Heart left ventricle (tissue), 16 donors: ENCODE results near the gene SPTBN1. TPM values are rescaled to one million over a fixed set of nuclear protein-coding genes. Genes with fewer than 3 reads are reported as not detected.

Experiments used
- ATAC-seq, 4 donors: fragments of 200-7000 bp; cut with Tn5 transposase; one replicate each; pipeline ENCODE4 v1.9.1; 2020 to 2022; ENCODE audit warnings: moderate library complexity in 4 of 4, mild to moderate bottlenecking in 3 of 4, moderate number of reproducible peaks in 1 of 4
- DNase-seq, 5 donors: peaks; one replicate each; pipeline ENCODE4 v3.0.0-alpha.2; 2020
- H3K27ac ChIP-seq, 12 donors: fragments of 200-600 bp; sonication (generic) in 4 of 12; one replicate each; pipeline versions ENCODE4 v1.5.0 to v1.8.0; 2016 to 2022; ENCODE audit warnings: mild to moderate bottlenecking in 2 of 12
- H3K27me3 ChIP-seq, 9 donors: fragments of 200-600 bp; sonication (generic) in 2 of 9; one replicate each; pipeline versions ENCODE4 v1.5.1 to v1.8.0; 2016 to 2022; ENCODE audit warnings: mild to moderate bottlenecking in 3 of 9
- H3K36me3 ChIP-seq, 9 donors: fragments of 200-600 bp; sonication (generic) in 2 of 9; one replicate each; pipeline versions ENCODE4 v1.5.0 to v1.8.0; 2018 to 2022; ENCODE audit warnings: mild to moderate bottlenecking in 2 of 9
- H3K4me1 ChIP-seq, 12 donors: fragments of 200-600 bp; sonication (generic) in 4 of 12; one replicate each; pipeline versions ENCODE4 v1.5.0 to v1.8.0; 2016 to 2022; ENCODE audit warnings: mild to moderate bottlenecking in 3 of 12
- H3K4me3 ChIP-seq, 12 donors: fragments of 200-600 bp; sonication (generic) in 4 of 12; one replicate each; pipeline versions ENCODE4 v1.5.0 to v1.8.0; 2017 to 2022; ENCODE audit warnings: mild to moderate bottlenecking in 9 of 12, moderate library complexity in 4 of 12
- H3K9me3 ChIP-seq, 12 donors: fragments of 200-600 bp; sonication (generic) in 4 of 12; one replicate each; pipeline versions ENCODE4 v1.5.0 to v1.8.0; 2016 to 2022; ENCODE audit warnings: mild to moderate bottlenecking in 1 of 12
- CTCF ChIP-seq, 12 donors: fragments of 200-600 bp; sonication (generic) in 4 of 12; IDR thresholded peaks; one replicate each; pipeline versions ENCODE4 v1.5.0 to v1.8.0; 2018 to 2022; ENCODE audit warnings: antibody characterized with exemption in 12 of 12, mild to moderate bottlenecking in 5 of 12
- POLR2A ChIP-seq, 2 donors: fragments of 450-650 bp; IDR thresholded peaks; one replicate each; pipeline ENCODE4 v1.6.1; 2017; ENCODE audit warnings: antibody characterized with exemption in 2 of 2, mild to moderate bottlenecking in 2 of 2, moderate library complexity in 2 of 2
- WGBS, 4 donors: extraction: QIAGEN DNeasy Blood & Tissue Kit in 2 of 4; methylation state at CpG; one replicate each; pipeline versions ENCODE4 v1.1.5 to v1.1.7; 2013 to 2018; 5-methylcytosine and 5-hydroxymethylcytosine counted together
- intact Hi-C, 10 donors: fragments of 100-400 bp; cut with DNase I; formaldehyde crosslinking; loops; one replicate each; pipeline versions ENCODE4 v1.11.1 to v1.14.2; 2022
- polyA plus RNA-seq, 2 donors: library from polyadenylated mRNA; stranded (reverse); fragments of 200-250 nt; gene quantifications; one replicate each; pipeline ENCODE4 v1.2.3, GENCODE V29; 2013
- total RNA-seq, 9 donors: library from RNA; depleted of rRNA in 2 of 9; stranded (reverse); fragments of >200 nt in 2 of 9; fragmentation: NEBNext Ultra II Directional in 3 of 9; extraction: Animal tissue kit (Norgen Biotek cat#: 25700) in 3 of 9; gene quantifications; one replicate each; pipeline versions ENCODE4 v1.1.0 to v1.2.4, GENCODE V29; 2016 to 2023
- donor health status: ischemic (EF 13 %, LVEDD 7.1; RV severe dilation, severe dysfunction).
- donor health status: healthy with polysubstance abuse.
- donor health status: DM: no; HTN: yes; CAD: no.
- donor health status: DM: no; HTN: no; CAD: no.
- donor health status: ischemic (EF 25% LVEDD 6.9; RV normal size, moderate dysfunction).
- donor health status: ischemic (EF 25% LVEDD 5.7; RV mildly dilated, moderate dysfunction).
- donor health status: healthy.
- donor health status: DM: yes; HTN: yes; CAD: no.
- donor health status: ischemic (EF 35%, LVEDD 5.7; RV mildly dilated, moderate dysfunction).
- donor health status: nonischemic (EF 11% LVEDD 7.7; RV severe dilation, severe dysfunction).
- donor health status: DM: yes; HTN: yes; CAD: no.
- donor health status: PGD.
- donor health status: ischemic (EF 29% LVEDD 5.4; RV normal size, mild dysfunction).
- donor health status: nonischemic (EF 23%, LVEDD 6.1; RV moderate dilation, normal function).

SPTBN1 gene
- total and polyA plus RNA-seq, 11 donors, result 124 to 659 (median 422) TPM

GRCh38 chr2:54634021-54634420, 177.9 kb downstream of the SPTBN1 start:
- H3K27me3 ChIP-seq, result no peaks in the 10 kb centered on the region
- peaks cover 30 to 100% (median 95%) of the 10 kb centered on the region in 12 donors for H3K4me1 ChIP-seq
- H3K27ac ChIP-seq, result peak overlapping the region; percentile 54 to 94 (median 86)
- DNase-seq (no peak), ATAC-seq (no peak)
- TF ChIP-seq POLR2A (IDR thresholded peaks at IDR 0.05) (no peak), CTCF (IDR thresholded peaks at IDR 0.05) (no peak)
- H3K4me3 ChIP-seq, result peak overlapping the region in 1 of 12 donors; percentile 5
- peaks cover 0 to 96% (median 79%) of the 10 kb centered on the region in 9 donors for H3K36me3 ChIP-seq
- WGBS, 4 donors, result 17 to 32% (median 20%) methylated on average over 3 of the region's 3 CpGs
- H3K9me3 ChIP-seq, result no peaks in the 10 kb centered on the region
- intact Hi-C loops, result loop anchor here in 5 of 10 donors (5.0 to 10.0 kb wide), 5 partner anchors 49 to 289 kb away; partner anchors contain the start of gene SPTBN1 (in 1 of the 5)

GRCh38 chr2:54634564-54635511, 178.7 kb downstream of the SPTBN1 start:
- Histone ChIP-seq H3K4me1 (peaks cover 31 to 100% (median 97%) of the 10 kb centered on the region in 12 donors), H3K9me3 (no peaks in the 10 kb centered on the region), H3K27me3 (no peaks in the 10 kb centered on the region), H3K36me3 (peaks cover 0 to 96% (median 79%) of the 10 kb centered on the region in 9 donors), H3K4me3 (peak overlapping the region in 5 of 12 donors; percentile 12 to 37 (median 20)), H3K27ac (peak overlapping the region; percentile 54 to 94 (median 86))
- intact Hi-C loops, result loop anchor here in 5 of 10 donors (5.0 to 10.0 kb wide), 7 partner anchors 38 to 290 kb away; partner anchors contain the start of gene SPTBN1 (in 1 of the 5)
- no peak for TF ChIP-seq CTCF (IDR thresholded peaks at IDR 0.05)
- no peak for TF ChIP-seq POLR2A (IDR thresholded peaks at IDR 0.05)
- 24 to 45% (median 30%) methylated on average over 16 of the region's 16 CpGs for whole genome bisulfite sequencing, 4 donors
- ATAC-seq (peak; percentile 66 to 86 (median 76)), DNase-seq (peak in 4 of 5 donors; percentile 79 to 87 (median 84))

GRCh38 chr2:54635554-54636152, 179.5 kb downstream of the SPTBN1 start:
- Histone ChIP-seq H3K27me3 (no peaks in the 10 kb centered on the region), H3K27ac (peak overlapping the region; percentile 54 to 94 (median 86)), H3K4me1 (peaks cover 38 to 100% (median 97%) of the 10 kb centered on the region in 12 donors), H3K4me3 (peak overlapping the region in 5 of 12 donors; percentile 12 to 37 (median 20)), H3K36me3 (peaks cover 0 to 96% (median 79%) of the 10 kb centered on the region in 9 donors), H3K9me3 (no peaks in the 10 kb centered on the region)
- DNase-seq (no peak), ATAC-seq (no peak)
- 9 to 14% (median 11%) methylated on average over 3 of the region's 3 CpGs for WGBS, 4 donors
- TF ChIP-seq POLR2A (IDR thresholded peaks at IDR 0.05) (no peak), CTCF (IDR thresholded peaks at IDR 0.05) (no peak)
- intact Hi-C loops, result loop anchor here in 5 of 10 donors (5.0 to 10.0 kb wide), 6 partner anchors 38 to 291 kb away; no protein-coding TSS in a partner anchor
